Ishikawa (cell line): ENCODE measurements around the gene HPX.

ENCODE experiments used
- CEBPB ChIP-seq: IDR thresholded peaks from 2 replicates; pipeline ENCODE4 v1.6.1; 2012
- CREB1 ChIP-seq: IDR thresholded peaks from 2 replicates; pipeline ENCODE4 v1.6.1; 2012; ENCODE audit warnings: low read depth
- EGR1 ChIP-seq: IDR thresholded peaks from 2 replicates; pipeline ENCODE4 v1.6.1; 2012
- EP300 ChIP-seq: IDR thresholded peaks from 2 replicates; pipeline ENCODE4 v1.6.1; 2012; ENCODE audit warnings: borderline replicate concordance
- FOXM1 ChIP-seq: IDR thresholded peaks from 2 replicates; pipeline ENCODE4 v1.6.1; 2012; ENCODE audit warnings: low read depth, borderline replicate concordance
- NFIC ChIP-seq: IDR thresholded peaks from 2 replicates; pipeline ENCODE4 v1.6.1; 2012
- RAD21 ChIP-seq: IDR thresholded peaks from 2 replicates; pipeline ENCODE4 v1.6.1; 2012; ENCODE audit warnings: low read depth
- TAF1 ChIP-seq: IDR thresholded peaks from 2 replicates; pipeline ENCODE4 v1.6.1; 2012; ENCODE audit warnings: low read depth, mild to moderate bottlenecking
- TCF12 ChIP-seq: IDR thresholded peaks from 2 replicates; pipeline ENCODE4 v1.6.1; 2012; ENCODE audit warnings: low read depth
- TEAD4 ChIP-seq: IDR thresholded peaks from 2 replicates; pipeline ENCODE4 v1.6.1; 2012
- YY1 ChIP-seq: IDR thresholded peaks from 2 replicates; pipeline ENCODE4 v1.6.1; 2012; ENCODE audit warnings: low read depth
- ZBTB7A ChIP-seq: IDR thresholded peaks from 2 replicates; pipeline ENCODE4 v1.6.1; 2012; ENCODE audit warnings: low read depth
- TF ChIP-seq, protein P1 (sequence below): IDR thresholded peaks from 2 replicates; pipeline ENCODE4 v1.6.1; 2012
- TF ChIP-seq, protein P2 (sequence below): IDR thresholded peaks from 2 replicates; pipeline ENCODE4 v1.6.1; 2012; ENCODE audit warnings: low read depth, mild to moderate bottlenecking
- TF ChIP-seq, protein P3 (sequence below): IDR thresholded peaks from 2 replicates; pipeline ENCODE4 v1.6.1; 2012

The HPX gene

DNA sequence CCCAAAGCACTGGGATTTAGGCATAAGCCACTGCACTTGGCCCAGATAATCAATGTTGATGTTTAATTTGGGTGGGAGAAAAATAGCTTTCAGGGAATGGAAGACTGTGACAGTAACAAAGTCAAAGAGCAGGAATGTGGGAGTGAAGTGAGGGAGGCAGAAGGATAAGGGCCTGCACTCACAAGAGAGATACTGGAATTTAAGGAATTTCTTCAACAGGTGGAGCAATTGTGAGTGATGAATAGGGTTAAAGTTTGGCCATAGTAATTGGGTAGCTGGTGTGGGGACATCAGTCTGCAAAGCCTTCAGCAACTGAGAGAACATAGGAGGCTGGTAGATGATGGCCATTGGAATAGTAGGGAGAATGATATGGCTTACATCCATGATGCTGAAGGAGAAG lies 13.3 kb downstream of the HPX start:
- no peak for TF ChIP-seq YY1
- TF ChIP-seq TEAD4, result no peak
- no peak for TF ChIP-seq ZBTB7A
- no peak for TF ChIP-seq EGR1
- TF ChIP-seq, protein P1, sequence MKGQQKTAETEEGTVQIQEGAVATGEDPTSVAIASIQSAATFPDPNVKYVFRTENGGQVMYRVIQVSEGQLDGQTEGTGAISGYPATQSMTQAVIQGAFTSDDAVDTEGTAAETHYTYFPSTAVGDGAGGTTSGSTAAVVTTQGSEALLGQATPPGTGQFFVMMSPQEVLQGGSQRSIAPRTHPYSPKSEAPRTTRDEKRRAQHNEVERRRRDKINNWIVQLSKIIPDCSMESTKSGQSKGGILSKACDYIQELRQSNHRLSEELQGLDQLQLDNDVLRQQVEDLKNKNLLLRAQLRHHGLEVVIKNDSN, result no peak
- no peak for TF ChIP-seq CEBPB
- TF ChIP-seq, protein P2, sequence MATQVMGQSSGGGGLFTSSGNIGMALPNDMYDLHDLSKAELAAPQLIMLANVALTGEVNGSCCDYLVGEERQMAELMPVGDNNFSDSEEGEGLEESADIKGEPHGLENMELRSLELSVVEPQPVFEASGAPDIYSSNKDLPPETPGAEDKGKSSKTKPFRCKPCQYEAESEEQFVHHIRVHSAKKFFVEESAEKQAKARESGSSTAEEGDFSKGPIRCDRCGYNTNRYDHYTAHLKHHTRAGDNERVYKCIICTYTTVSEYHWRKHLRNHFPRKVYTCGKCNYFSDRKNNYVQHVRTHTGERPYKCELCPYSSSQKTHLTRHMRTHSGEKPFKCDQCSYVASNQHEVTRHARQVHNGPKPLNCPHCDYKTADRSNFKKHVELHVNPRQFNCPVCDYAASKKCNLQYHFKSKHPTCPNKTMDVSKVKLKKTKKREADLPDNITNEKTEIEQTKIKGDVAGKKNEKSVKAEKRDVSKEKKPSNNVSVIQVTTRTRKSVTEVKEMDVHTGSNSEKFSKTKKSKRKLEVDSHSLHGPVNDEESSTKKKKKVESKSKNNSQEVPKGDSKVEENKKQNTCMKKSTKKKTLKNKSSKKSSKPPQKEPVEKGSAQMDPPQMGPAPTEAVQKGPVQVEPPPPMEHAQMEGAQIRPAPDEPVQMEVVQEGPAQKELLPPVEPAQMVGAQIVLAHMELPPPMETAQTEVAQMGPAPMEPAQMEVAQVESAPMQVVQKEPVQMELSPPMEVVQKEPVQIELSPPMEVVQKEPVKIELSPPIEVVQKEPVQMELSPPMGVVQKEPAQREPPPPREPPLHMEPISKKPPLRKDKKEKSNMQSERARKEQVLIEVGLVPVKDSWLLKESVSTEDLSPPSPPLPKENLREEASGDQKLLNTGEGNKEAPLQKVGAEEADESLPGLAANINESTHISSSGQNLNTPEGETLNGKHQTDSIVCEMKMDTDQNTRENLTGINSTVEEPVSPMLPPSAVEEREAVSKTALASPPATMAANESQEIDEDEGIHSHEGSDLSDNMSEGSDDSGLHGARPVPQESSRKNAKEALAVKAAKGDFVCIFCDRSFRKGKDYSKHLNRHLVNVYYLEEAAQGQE, result no peak
- TF ChIP-seq TAF1, result no peak
- TF ChIP-seq TCF12, result no peak
- TF ChIP-seq, protein P3, sequence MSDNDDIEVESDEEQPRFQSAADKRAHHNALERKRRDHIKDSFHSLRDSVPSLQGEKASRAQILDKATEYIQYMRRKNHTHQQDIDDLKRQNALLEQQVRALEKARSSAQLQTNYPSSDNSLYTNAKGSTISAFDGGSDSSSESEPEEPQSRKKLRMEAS, result no peak
- TF ChIP-seq CREB1, result no peak
- no peak for TF ChIP-seq FOXM1
- TF ChIP-seq NFIC, result no peak
- no peak for TF ChIP-seq RAD21
- no peak for TF ChIP-seq EP300

DNA sequence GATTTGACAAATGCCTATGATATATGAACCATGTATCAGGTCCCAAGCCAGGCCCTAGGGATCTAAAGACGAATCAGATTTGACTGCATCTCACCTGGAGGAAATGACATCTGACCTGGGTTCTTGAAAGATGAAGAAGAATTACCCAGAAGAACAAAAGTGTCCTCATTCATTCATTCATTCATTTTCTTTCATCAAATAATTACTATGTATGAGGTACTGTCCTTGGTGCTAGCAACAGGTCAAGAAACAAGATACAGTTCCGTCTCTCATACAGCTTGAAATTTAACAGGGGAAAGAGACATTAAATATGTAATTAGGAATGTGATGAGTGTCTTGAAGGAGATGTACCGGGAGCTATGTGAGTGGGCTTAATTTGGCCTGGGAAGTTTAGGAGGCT lies 20.1 kb downstream of the HPX start:
- TF ChIP-seq, protein P2, result peak; percentile 80
- TF ChIP-seq CREB1, result no peak

DNA sequence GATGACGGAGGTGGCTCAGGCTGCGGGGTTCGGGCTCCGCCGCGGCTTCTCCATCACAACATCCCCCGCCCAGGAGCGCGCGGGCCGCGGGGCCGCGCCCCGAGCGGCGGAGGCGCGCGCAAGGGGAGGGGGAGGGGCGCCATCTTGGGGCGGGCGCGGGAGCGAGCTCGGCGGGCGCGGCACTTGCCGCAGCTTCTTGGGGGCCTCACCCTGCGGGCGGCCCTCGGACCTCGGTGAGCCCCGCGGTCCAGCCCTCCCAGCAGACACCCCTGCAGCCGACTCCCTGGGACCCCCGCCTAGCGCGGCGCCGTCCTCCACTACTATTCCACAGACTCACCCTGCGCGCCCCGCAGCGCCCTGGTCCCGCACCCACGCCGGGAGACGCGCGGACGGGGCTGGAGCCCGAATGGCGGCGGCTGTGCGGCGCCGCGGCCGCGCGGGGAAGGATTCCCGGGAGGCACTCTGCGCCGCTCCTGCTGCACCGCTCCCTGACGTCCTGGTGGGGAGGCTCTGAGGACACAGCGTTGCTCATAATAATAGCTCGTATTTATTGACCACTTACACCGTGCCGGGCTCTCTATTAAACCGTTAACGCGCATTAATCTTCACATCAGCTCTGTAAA lies 21.7 kb downstream of the HPX start, which contains the start of gene APBB1:
TSS of gene APBB1 (minus strand) at position 86 of the 623 bp plus-strand sequence. CDS start 7,747 bp downstream, outside the sequence.
- TF ChIP-seq YY1 (peak; percentile 73), TAF1 (peak; percentile 15; the same call in 1 of the 2 replicates)
- TF ChIP-seq, protein P3, result no peak

DNA sequence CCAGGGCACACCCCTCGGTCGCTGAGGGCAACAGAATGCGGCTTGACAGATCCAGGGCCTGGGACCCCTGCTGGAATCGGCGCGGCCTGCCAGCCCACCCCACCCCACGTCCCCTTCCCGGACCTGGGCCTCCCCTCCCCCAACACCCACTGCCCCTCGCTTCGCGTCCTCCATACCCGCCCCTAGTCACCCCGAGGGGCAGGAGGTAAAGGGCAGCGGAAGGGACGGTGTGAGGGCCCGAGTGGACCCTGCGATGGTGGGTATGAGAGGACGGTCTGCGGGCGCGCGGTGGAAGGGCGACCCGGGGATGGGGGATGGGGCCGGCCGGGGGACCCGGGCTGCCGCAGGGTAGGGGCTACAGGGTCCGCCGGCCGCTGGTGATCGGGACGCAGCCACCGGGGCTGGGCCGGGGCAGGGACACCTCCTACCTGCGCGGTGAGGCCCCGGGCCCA lies 22.2 kb downstream of the HPX start:
- TF ChIP-seq RAD21, result no peak
- TF ChIP-seq, protein P1, result no peak
- no peak for TF ChIP-seq EGR1
- TF ChIP-seq, protein P2, result no peak
- no peak for TF ChIP-seq NFIC
- no peak for TF ChIP-seq TEAD4
- no peak for TF ChIP-seq EP300
- no peak for TF ChIP-seq CEBPB
- TF ChIP-seq TCF12, result no peak; the same call in 1 of the 2 replicates
- TF ChIP-seq YY1, result no peak
- TF ChIP-seq FOXM1, result no peak
- TF ChIP-seq CREB1, result no peak
- TF ChIP-seq, protein P3, result no peak
- TF ChIP-seq TAF1, result no peak
- no peak for TF ChIP-seq ZBTB7A
